Activated naive CD8-positive, alpha-beta T cell treated with anti-CD3 and anti-CD28 coated beads, Interleukin-2, amount 10 ng/mL, durations not matched to agents 7 days and 5 days (primary cell): Measurements from ENCODE around the gene CBLIF. TPM values are rescaled to one million over a fixed set of nuclear protein-coding genes. Genes with fewer than 3 reads are reported as not detected.
A peak's percentile ranks its signal among the peaks of the same experiment; 100 is the strongest.
"Not testable (repeated sequence)": the region's sequence is repeated elsewhere in the genome, so short reads cannot be mapped to it uniquely, and the experiment has no call there.

Source experiments
- ATAC-seq: fragments of 150-1000 bp; cut with Tn5 transposase; one replicate; pipeline ENCODE4 v1.10.0; 2021; ENCODE audit warnings: low read depth, moderate library complexity
- POLR2A ChIA-PET: fragments of 350-600 bp; sonication (Branson Sonifier 250); formaldehyde crosslinking; loops from one replicate; lab custom pipeline; 2021; ENCODE audit warnings: antibody characterized with exemption; lab: Charles Lee
- DNase-seq: peaks from one replicate; pipeline ENCODE4 v3.0.0; 2021
- H3K27ac Mint-ChIP-seq: one replicate; pipeline ENCODE4 v1.8.0; 2022; ENCODE audit warnings: mild to moderate bottlenecking, mixed read lengths
- H3K27me3 Mint-ChIP-seq: one replicate; pipeline ENCODE4 v1.8.0; 2022; ENCODE audit warnings: mild to moderate bottlenecking, moderate library complexity, mixed read lengths
- H3K36me3 Mint-ChIP-seq: one replicate; pipeline ENCODE4 v1.8.0; 2021; ENCODE audit warnings: mild to moderate bottlenecking, mixed read lengths
- H3K4me1 Mint-ChIP-seq: one replicate; pipeline ENCODE4 v1.8.0; 2021; ENCODE audit warnings: mixed read lengths
- H3K4me3 Mint-ChIP-seq: one replicate; pipeline ENCODE4 v1.8.0; 2022; ENCODE audit warnings: mild to moderate bottlenecking, moderate library complexity, mixed read lengths
- H3K9me3 Mint-ChIP-seq: one replicate; pipeline ENCODE4 v1.8.0; 2021; ENCODE audit warnings: mixed read lengths
- total RNA-seq, 2 experiments: library from RNA; stranded (reverse); gene quantifications; one replicate each; pipeline ENCODE4 v1.2.3, GENCODE V29; 2021

Gene CBLIF
- total RNA-seq, 2 experiments from 2014 or later = not detected

DNA sequence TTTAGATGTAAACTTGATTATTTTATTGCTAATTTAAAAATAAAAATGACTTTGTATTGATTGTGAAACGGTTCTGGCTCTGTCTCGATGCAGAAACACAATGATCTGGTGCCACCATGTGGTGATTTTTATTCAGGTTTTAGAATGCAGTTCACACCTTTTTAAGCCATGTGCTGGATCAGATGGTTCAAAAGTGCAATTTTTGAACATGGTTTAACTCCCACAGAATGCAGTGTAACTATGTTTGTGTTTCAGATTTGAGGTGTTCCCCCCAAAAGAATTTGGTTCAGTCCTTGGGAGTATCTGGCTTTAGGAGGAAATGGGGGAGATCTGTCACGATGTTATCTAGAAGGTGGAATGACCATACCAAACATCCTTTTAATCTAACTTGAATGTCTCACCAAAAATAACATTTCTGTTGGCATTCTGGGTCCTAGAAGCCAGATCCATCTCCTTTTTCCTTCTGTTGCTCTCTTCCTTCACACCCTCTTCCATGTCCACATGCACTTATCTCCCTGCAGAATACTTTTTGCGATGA, 42.6 kb downstream of the CBLIF start:
- POLR2A ChIA-PET = interaction anchor here (0.8 to 3.0 kb wide), 2 partner anchors 20 to 47 kb away, joined by 4 to 50 read pairs; partner anchors contain the start of gene STX3
- Mint-ChIP-seq H3K9me3 (no peaks in the 10 kb centered on the region), H3K36me3 (peaks cover 42% of the 10 kb centered on the region), H3K4me1 (peaks cover 34% of the 10 kb centered on the region), H3K27ac (peak overlapping the region; percentile 65), H3K4me3 (no peak overlapping the region), H3K27me3 (no peaks in the 10 kb centered on the region)
- no peak for DNase-seq
- ATAC-seq = peak; percentile 76

DNA sequence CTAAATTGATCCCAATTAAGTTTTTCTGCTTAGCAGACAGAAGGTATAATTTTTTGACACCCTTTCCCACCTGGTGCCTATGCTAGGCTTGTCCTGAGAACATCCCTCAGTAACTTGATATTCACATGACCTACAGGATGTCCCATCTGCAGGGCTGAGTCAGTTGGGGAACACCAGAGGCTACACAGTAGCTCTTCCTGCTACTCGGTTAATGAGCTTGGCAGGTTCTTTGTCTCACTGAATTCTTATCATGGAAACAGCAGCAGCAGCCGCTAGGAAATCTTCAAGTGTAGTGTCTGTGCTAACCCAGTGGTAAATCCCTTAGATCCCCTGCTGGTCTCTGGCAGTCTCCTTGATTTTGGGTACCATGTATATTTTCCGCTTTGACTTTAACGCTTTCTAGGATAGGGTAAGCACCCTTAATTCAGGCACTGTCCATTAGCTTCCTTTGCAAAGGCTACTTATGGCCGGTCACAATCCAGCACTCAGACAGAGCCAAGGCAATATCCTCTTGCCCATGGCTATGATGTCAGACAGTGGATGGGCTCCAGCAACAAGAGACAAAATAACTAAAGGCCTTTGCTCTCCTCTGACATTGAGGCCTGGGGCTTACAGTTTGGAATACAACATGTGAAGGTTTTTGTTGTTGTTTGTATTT, 43.2 kb downstream of the CBLIF start:
- H3K27ac Mint-ChIP-seq = peak overlapping the region; percentile 60
- ATAC-seq = peak; percentile 49
- H3K4me3 Mint-ChIP-seq = no peak overlapping the region
- no peaks in the 10 kb centered on the region for H3K9me3 Mint-ChIP-seq
- peaks cover 34% of the 10 kb centered on the region for H3K4me1 Mint-ChIP-seq
- POLR2A ChIA-PET = interaction anchor here (0.5 to 3.0 kb wide), 8 partner anchors 8 to 132 kb away, joined by 3 to 50 read pairs (median 4); partner anchors contain the start of genes MRPL16 and STX3
- DNase-seq = no peak
- no peaks in the 10 kb centered on the region for H3K27me3 Mint-ChIP-seq
- peaks cover 47% of the 10 kb centered on the region for H3K36me3 Mint-ChIP-seq

DNA sequence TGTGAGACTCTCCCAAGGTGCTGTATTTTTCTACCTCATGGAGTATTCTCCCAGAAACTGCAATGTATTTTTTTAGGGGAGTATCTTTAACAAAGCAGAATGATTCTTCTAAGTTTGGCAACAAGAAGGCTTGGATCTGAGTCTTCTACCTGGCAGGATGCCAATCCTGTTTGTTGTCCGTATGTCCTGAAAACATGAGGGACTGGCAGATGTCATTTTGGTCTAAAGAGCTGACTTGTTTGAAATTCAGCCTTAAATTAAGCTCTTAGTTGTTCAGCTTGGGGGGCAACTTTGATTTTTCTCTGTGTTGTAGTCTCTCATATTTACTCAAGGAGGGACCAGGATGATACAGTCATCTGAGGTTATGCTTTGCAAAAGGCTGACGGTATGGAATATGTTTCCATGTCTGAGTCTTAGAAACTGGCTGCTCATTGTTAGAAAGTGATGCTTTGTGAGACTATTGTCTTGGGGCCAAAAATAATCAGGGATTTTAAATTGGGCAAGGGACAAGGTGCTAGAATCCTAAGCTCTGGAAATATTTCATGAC, 44.1 kb downstream of the CBLIF start:
- Mint-ChIP-seq H3K4me1 (peaks cover 30% of the 10 kb centered on the region), H3K27ac (no peak overlapping the region), H3K27me3 (no peaks in the 10 kb centered on the region), H3K9me3 (no peaks in the 10 kb centered on the region), H3K4me3 (no peak overlapping the region), H3K36me3 (peaks cover 40% of the 10 kb centered on the region)
- ATAC-seq = no peak
- POLR2A ChIA-PET = interaction anchor here (0.6 to 3.0 kb wide), 12 partner anchors 9 to 238 kb away, joined by 3 to 50 read pairs (median 4); partner anchors contain the start of genes MRPL16 and STX3
- DNase-seq = no peak

DNA sequence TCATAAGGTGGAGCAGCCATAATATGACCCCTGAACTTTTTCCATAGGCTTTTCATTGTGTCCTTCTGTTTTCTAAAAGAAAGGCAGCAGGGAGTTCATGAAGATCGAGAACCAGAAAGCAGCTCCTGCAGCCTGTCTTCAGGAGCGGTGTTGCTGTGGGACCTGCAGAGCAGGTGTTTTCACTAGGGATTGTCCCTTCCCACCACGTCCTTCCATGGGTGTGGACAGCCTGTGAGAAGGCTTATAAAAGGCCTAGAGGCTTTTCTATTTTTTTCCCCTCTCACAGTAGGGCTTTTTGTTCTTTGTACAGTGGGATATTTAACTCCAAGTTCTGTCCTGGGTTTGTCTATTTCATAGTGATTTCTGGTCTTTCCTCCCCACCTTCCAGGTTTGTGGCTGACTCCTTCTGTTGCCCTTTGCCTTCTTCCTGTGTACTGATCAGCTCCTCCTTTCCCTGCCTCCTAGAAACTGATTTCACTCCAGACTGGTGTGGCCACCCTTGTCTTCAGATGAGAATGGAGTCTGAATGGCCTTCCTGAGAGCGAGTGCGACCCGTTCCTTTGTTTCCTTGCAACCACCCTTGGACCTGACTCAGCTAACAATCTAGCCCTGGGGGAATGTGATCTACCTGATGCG, 44.8 kb downstream of the CBLIF start:
- no peak for DNase-seq
- H3K9me3 Mint-ChIP-seq = no peaks in the 10 kb centered on the region
- H3K27ac Mint-ChIP-seq = peak overlapping the region; percentile 58
- H3K27me3 Mint-ChIP-seq = no peaks in the 10 kb centered on the region
- peaks cover 30% of the 10 kb centered on the region for H3K4me1 Mint-ChIP-seq
- no peak for ATAC-seq
- POLR2A ChIA-PET = interaction anchor here (0.6 to 3.0 kb wide), 5 partner anchors 15 to 45 kb away, joined by 3 to 50 read pairs (median 4); partner anchors contain the start of gene STX3
- H3K36me3 Mint-ChIP-seq = peaks cover 44% of the 10 kb centered on the region
- H3K4me3 Mint-ChIP-seq = no peak overlapping the region

DNA sequence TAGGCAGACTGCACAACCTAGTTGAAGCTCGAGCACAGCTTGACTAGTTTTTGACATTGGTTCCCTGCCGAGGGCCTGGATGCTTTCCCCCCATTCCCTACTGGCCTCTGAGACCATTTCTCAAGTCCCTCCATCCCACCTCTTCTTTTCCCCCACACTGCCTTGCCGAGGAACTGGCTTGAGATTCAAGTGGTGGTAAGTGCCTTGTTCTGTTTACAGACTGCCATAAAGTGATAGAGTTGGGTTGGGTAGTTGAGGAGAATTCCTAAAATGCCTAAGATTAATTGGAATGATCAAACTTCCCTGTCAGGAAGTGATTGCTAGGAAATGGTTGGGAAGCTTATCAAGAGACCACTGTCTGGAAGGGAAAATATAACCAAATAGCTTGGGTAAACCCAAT, 50.9 kb downstream of the CBLIF start:
- ATAC-seq (no peak), DNase-seq (no peak)
- no peaks in the 10 kb centered on the region for H3K9me3 Mint-ChIP-seq
- peaks cover 53% of the 10 kb centered on the region for H3K36me3 Mint-ChIP-seq
- POLR2A ChIA-PET = no interaction called here
- no peak overlapping the region for H3K27ac Mint-ChIP-seq
- H3K4me3 Mint-ChIP-seq = no peak overlapping the region
- no peaks in the 10 kb centered on the region for H3K27me3 Mint-ChIP-seq
- H3K4me1 Mint-ChIP-seq = peaks cover 5% of the 10 kb centered on the region

DNA sequence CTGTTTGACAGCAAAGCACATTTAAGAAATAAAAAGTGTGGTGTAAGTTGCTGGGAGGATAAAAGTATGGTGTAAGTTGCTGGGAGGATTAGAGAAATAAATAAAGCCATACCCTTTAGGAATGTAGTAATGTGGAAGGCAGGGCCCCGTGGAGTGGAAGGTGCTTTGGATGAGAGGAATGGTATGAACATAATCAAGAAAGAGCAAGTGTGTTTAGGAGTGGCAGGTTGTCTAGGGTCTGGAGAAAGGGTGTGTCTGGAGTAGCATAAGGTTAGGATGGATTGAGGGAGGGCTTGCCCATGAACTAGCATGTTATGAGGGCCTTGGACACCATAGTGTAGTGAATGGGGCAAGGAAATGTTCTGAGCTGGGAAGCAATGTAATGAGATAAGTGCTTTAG, 52.8 kb downstream of the CBLIF start:
- Mint-ChIP-seq H3K9me3 (no peaks in the 10 kb centered on the region), H3K4me3 (no peak overlapping the region), H3K36me3 (peaks cover 68% of the 10 kb centered on the region), H3K27me3 (no peaks in the 10 kb centered on the region), H3K4me1 (peaks cover 12% of the 10 kb centered on the region), H3K27ac (peak overlapping the region; percentile 23)
- POLR2A ChIA-PET = no interaction called here
- no peak for DNase-seq
- no peak for ATAC-seq

DNA sequence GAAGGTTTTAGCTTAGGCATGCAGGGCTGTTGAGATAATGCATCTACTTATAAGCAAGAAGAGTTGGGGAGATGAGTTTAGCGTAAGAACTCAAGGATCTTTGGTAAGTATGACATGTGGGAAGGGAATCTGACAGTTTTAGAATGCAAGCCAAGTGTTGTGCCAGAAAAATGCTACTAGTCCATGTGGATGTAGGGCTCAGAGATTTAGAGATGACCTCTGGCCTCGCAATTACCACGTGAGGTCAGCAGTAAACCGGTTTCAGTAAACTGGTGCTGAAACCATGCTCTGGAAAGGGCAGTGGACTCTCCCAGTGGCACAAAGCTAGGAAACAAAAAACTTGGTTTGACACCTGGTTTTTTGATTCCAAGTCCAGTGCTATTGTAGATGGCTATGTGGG, 53.7 kb downstream of the CBLIF start:
- H3K4me3 Mint-ChIP-seq = no peak overlapping the region
- H3K27ac Mint-ChIP-seq = no peak overlapping the region
- H3K27me3 Mint-ChIP-seq = no peaks in the 10 kb centered on the region
- POLR2A ChIA-PET = no interaction called here
- ATAC-seq = no peak
- H3K36me3 Mint-ChIP-seq = peaks cover 71% of the 10 kb centered on the region
- peaks cover 20% of the 10 kb centered on the region for H3K4me1 Mint-ChIP-seq
- no peak for DNase-seq
- no peaks in the 10 kb centered on the region for H3K9me3 Mint-ChIP-seq

DNA sequence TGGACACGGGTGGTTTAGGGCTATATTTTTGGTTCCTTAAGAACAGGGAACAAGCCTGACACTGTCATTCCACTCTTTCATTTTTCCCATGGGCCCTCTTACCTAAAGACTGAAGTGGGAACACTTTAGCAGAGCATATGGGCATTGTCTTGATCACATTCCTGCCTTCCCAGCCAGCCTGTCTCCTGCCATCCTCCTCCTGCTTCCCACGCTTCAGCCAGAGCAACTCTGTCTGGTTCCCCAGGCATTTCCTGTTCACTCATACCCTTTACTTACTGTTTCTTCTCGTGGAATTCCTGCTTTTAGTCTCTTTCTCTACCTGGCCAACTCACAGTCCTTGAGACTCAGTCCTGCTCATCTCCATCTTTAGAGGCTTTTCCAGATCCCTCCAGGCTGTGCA, 57.5 kb downstream of the CBLIF start:
- Mint-ChIP-seq H3K9me3 (no peaks in the 10 kb centered on the region), H3K4me1 (peaks cover 45% of the 10 kb centered on the region), H3K27me3 (no peaks in the 10 kb centered on the region), H3K36me3 (peaks cover 83% of the 10 kb centered on the region), H3K4me3 (no peak overlapping the region), H3K27ac (peak overlapping the region; percentile 7)
- no peak for ATAC-seq
- POLR2A ChIA-PET = interaction anchor here (1.0 to 6.4 kb wide), 3 partner anchors 15 to 33 kb away, joined by 3 to 73 read pairs (median 4); partner anchors contain the start of gene STX3
- no peak for DNase-seq

DNA sequence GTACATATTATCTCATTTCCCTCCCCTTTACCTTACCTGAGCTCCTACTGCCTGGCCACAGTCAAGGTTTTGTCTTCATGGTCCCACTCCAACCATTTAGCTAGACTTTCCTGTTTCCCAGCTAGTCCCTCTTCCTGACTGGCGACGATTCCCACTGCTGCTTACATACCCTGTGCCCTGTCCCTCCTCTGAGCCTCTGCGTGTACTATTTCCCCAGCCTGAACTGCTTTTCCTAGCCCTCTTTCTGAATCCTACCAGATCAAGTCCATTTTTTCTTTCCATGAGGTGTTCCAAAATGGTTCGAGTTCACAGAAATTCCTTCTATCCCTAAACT, 58.1 kb downstream of the CBLIF start:
- ATAC-seq (no peak), DNase-seq (no peak)
- Mint-ChIP-seq H3K27ac (peak overlapping the region; percentile 18), H3K9me3 (peaks cover 2% of the 10 kb centered on the region), H3K27me3 (no peaks in the 10 kb centered on the region), H3K36me3 (peaks cover 81% of the 10 kb centered on the region), H3K4me3 (no peak overlapping the region), H3K4me1 (peaks cover 49% of the 10 kb centered on the region)
- POLR2A ChIA-PET = interaction anchor here (1.0 to 6.4 kb wide), 3 partner anchors 15 to 32 kb away, joined by 3 to 73 read pairs (median 9); partner anchors contain the start of genes MRPL16 and STX3

DNA sequence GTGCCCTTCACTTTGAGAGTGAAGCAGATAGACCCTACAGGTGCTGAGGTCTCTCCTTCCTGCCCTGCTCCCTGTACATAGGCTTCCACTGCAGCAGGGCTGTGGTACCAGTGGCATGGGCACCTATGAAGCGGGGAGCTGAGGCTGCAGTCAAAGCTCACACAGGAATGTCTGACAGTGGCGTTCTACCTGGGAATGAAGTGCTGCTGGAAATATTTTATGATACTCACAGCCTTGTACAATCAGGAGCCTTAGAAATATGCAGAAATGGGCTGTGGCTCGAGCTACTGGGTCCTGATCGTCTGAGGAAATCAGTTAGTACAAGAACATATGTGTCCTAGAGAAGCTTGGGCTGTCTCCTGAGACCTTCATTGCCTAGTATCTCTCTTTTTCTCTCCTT, 59.5 kb downstream of the CBLIF start:
- H3K27ac Mint-ChIP-seq = no peak overlapping the region
- no peaks in the 10 kb centered on the region for H3K27me3 Mint-ChIP-seq
- H3K9me3 Mint-ChIP-seq = peaks cover 8% of the 10 kb centered on the region
- no peak for DNase-seq
- no peak for ATAC-seq
- H3K36me3 Mint-ChIP-seq = peaks cover 83% of the 10 kb centered on the region
- POLR2A ChIA-PET = interaction anchor here (0.7 to 6.4 kb wide), 6 partner anchors 12 to 31 kb away, joined by 3 to 73 read pairs (median 6); partner anchors contain the start of genes MRPL16 and STX3
- H3K4me1 Mint-ChIP-seq = peaks cover 58% of the 10 kb centered on the region
- no peak overlapping the region for H3K4me3 Mint-ChIP-seq

DNA sequence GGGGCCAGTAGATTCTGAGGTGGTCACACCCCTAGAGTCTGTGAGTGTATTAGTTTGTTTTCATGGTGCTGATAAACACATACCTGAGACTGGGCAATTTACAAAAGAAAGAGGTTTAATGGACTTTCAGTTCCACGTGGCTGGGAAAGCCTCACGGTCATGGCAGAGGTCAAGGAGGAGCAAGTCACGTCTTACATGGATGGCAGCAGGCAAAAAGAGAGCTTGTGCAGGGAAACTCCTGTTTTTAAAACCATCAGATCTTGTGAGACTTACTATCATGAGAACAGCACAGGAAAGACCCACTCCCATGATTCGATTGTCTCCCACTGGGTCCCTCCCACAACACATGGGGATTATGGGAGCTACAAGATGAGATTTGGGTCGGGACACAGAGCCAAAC, 60.9 kb downstream of the CBLIF start:
- H3K9me3 Mint-ChIP-seq, H3K27me3 Mint-ChIP-seq, DNase-seq, ATAC-seq: not testable (repeated sequence)
- H3K4me1 Mint-ChIP-seq = peaks cover 67% of the 10 kb centered on the region
- POLR2A ChIA-PET = interaction anchor here (1.0 to 6.4 kb wide), 8 partner anchors 10 to 168 kb away, joined by 4 to 73 read pairs (median 12); partner anchors contain the start of genes OSBP and STX3
- peak overlapping the region; percentile 81 for H3K27ac Mint-ChIP-seq
- H3K36me3 Mint-ChIP-seq = peaks cover 86% of the 10 kb centered on the region
- peak overlapping the region; percentile 62 for H3K4me3 Mint-ChIP-seq

DNA sequence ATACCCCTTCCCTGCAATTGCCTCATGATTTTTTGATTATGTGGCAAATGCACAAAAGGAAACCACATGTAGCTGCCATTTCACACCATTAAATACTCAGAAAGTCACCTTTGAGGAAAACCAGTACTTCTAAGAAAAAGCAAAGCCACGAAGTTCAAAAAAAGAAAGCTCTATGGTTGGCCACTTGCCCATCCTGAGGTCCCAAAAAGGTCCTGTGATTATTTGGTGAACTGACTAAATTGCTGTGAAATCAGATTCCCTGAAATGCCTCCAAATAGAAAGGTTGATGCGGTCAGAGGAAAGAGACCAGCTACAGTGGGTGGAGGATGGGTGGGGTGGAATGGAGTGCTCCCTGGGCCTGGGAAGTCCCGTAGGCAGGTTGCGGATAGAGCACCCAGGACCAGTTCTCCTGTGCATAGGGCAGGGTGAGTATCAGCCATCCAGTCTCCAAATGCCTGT, 61.6 kb downstream of the CBLIF start:
- ATAC-seq (peak; percentile 81), DNase-seq (peak; percentile 53)
- POLR2A ChIA-PET = interaction anchor here (0.6 to 6.4 kb wide), 11 partner anchors 9 to 167 kb away, joined by 3 to 73 read pairs (median 6); partner anchors contain the start of genes MRPL16, OSBP and STX3
- Mint-ChIP-seq H3K4me3 (peak overlapping the region; percentile 62), H3K27ac (peak overlapping the region; percentile 81), H3K9me3 (peaks cover 10% of the 10 kb centered on the region), H3K27me3 (no peaks in the 10 kb centered on the region), H3K4me1 (peaks cover 69% of the 10 kb centered on the region), H3K36me3 (peaks cover 83% of the 10 kb centered on the region)

DNA sequence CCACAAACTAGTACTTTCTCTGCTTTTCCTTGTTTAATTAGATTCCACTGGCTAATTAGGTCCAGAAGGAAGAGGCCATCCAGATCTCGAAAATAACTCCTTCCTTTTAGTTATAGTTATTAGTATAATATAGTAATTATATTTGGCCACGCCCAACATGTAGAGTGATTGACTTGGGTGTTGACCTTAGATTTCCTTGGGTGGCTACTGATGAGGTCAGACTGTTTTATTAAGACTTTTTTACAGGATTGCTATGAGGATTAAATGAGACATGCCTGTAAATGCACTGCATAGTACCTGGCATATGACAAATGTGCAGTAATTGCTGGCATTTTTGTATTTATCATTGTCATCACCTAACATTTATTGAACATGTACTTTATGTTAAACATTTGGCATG, 63.2 kb downstream of the CBLIF start:
- Mint-ChIP-seq H3K4me3 (peak overlapping the region; percentile 52), H3K36me3 (peaks cover 82% of the 10 kb centered on the region), H3K27me3 (no peaks in the 10 kb centered on the region), H3K9me3 (peaks cover 10% of the 10 kb centered on the region), H3K27ac (peak overlapping the region; percentile 81), H3K4me1 (peaks cover 69% of the 10 kb centered on the region)
- ATAC-seq (no peak), DNase-seq (no peak)
- POLR2A ChIA-PET = interaction anchor here (0.7 to 3.4 kb wide), 4 partner anchors 10 to 27 kb away, joined by 3 to 38 read pairs (median 16); no protein-coding TSS in a partner anchor
